GM23248 (cell line): Measurements from ENCODE around the gene FAM156B.
"Not testable (repeated sequence)": the region's sequence is repeated elsewhere in the genome, so short reads cannot be mapped to it uniquely, and the experiment has no call there.

Source experiments
- EZH2 ChIP-seq: fragments of 200-600 bp; sonication (generic); IDR thresholded peaks from 2 replicates; pipeline ENCODE4 v1.6.1; 2018; ENCODE audit warnings: antibody characterized with exemption, mild to moderate bottlenecking; ENCODE audit not compliant: insufficient read depth, poor library complexity, severe bottlenecking
- EZH2phosphoT487 ChIP-seq: fragments of 200-600 bp; sonication (generic); IDR thresholded peaks from 2 replicates; pipeline ENCODE4 v1.6.1; 2018; ENCODE audit warnings: antibody characterized with exemption, moderate library complexity, mild to moderate bottlenecking, low read depth; ENCODE audit not compliant: insufficient read depth

DNA sequence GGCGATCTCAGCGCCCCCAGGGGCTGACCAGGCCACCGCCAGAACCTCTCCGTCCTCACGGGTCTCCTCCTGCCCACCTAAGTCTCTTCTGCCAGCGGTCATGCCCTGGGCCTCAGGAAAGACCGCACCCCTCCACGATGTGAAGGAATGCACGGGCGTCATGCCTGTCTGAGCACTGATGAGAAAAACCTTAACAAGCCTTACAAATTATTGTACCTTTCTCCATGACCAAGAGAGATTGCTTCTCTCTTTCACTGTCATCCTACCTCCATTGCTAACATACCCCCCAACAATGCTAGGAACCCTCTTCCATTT lies 38.3 kb downstream of the FAM156B start:
- TF ChIP-seq EZH2, EZH2phosphoT487: not testable (repeated sequence)
